HCT116 (cell line): Measurements from ENCODE around the gene CRACR2A. TPM values are rescaled to one million over a fixed set of nuclear protein-coding genes. Genes with fewer than 3 reads are reported as not detected.

ENCODE experiments used
- ATAC-seq: fragments of 200-7000 bp; cut with Tn5 transposase; 2 replicates; pipeline ENCODE4 v1.9.1; 2020; ENCODE audit warnings: mild to moderate bottlenecking, moderate library complexity
- BruUV-seq: library from RNA; stranded (reverse); fragments of 400-500 nt; replicated peaks from 2 replicates; lab custom pipeline; 2021; lab: Mats Ljungman, UMichigan
- CTCF ChIA-PET: fragments of 300-600 bp; sonication (Branson Sonifier 250); formaldehyde crosslinking; loops from one replicate; lab custom pipeline; 2021; ENCODE audit warnings: antibody characterized with exemption; lab: Charles Lee
- POLR2A ChIA-PET: fragments of 300-600, 350-600 bp; sonication (Branson Sonifier 250); formaldehyde crosslinking; loops from one replicate; lab custom pipeline; 2021; ENCODE audit warnings: antibody characterized with exemption; lab: Charles Lee
- RAD21 ChIA-PET, 2 experiments: fragments of 300-600 bp; sonication (Branson Sonifier 250); formaldehyde crosslinking; loops; one replicate each; lab custom pipeline; 2023; ENCODE audit warnings: low total read pairs in 2 of 2; ENCODE audit not compliant: uncharacterized antibody in 2 of 2, unreplicated experiment in 2 of 2, low non-redundant PET in 1 of 2; lab: Charles Lee
- DNase-seq: peaks from one replicate; pipeline ENCODE4 v3.0.0-alpha.2; 2010; ENCODE audit warnings: low read depth, low spot score
- H2AFZ ChIP-seq: fragments of 200-600 bp; shearing (Covaris generic), sonication (generic); 2 replicates; pipeline ENCODE4 v1.6.1; 2017; ENCODE audit warnings: low read depth, mixed run types, mixed read lengths, antibody characterized with exemption, low read length; ENCODE audit not compliant: poor library complexity, severe bottlenecking
- H3K27ac ChIP-seq: 2 replicates; pipeline ENCODE4 v1.5.1; 2012; ENCODE audit warnings: low read depth, low read length
- H3K27me3 ChIP-seq: fragments of 200-600 bp; sonication (generic); 2 replicates; pipeline ENCODE4 v1.6.1; 2016; ENCODE audit warnings: mixed run types, low read length, mixed read lengths; ENCODE audit not compliant: insufficient read depth
- H3K36me3 ChIP-seq, 2 experiments: fragments of 200-500 bp in 1 of 2; fragments of 200-600 bp in 1 of 2; sonication (Bioruptor generic) in 1 of 2; sonication (generic) in 1 of 2; 2 replicates each; pipeline versions ENCODE4 v1.5.1 to v1.6.1; 2014 to 2016; ENCODE audit warnings: low read length in 2 of 2, inconsistent platforms in 1 of 2, mixed read lengths in 1 of 2, mixed run types in 1 of 2; ENCODE audit not compliant: insufficient read depth in 2 of 2, control insufficient read depth in 1 of 2
- H3K4me1 ChIP-seq, 2 experiments: fragments of 200-600 bp in 1 of 2; sonication (generic) in 1 of 2; 2 replicates each; pipeline versions ENCODE4 v1.5.1 to v1.6.1; 2012 to 2017; ENCODE audit warnings: low read length in 2 of 2, inconsistent platforms in 1 of 2, mild to moderate bottlenecking in 1 of 2, mixed read lengths in 1 of 2, mixed run types in 1 of 2, moderate library complexity in 1 of 2; ENCODE audit not compliant: insufficient read depth in 2 of 2, control insufficient read depth in 1 of 2
- H3K4me2 ChIP-seq: fragments of 200-600 bp; sonication (generic); 2 replicates; pipeline ENCODE4 v1.6.1; 2017; ENCODE audit warnings: mixed run types, low read length, mixed read lengths
- H3K4me3 ChIP-seq, 2 experiments: fragments of 200-600 bp in 1 of 2; sonication (generic) in 1 of 2; replicated peaks in 1 of 2; 2 replicates each; pipeline ENCODE4 v1.5.1; 2011 to 2016; ENCODE audit warnings: low read length in 2 of 2, control low read depth in 1 of 2, low read depth in 1 of 2, mild to moderate bottlenecking in 1 of 2, mixed read lengths in 1 of 2, mixed run types in 1 of 2
- H3K79me2 ChIP-seq: fragments of 200-600 bp; sonication (generic); 2 replicates; pipeline ENCODE4 v1.6.1; 2017; ENCODE audit warnings: mild to moderate bottlenecking, mixed run types, low read length, moderate library complexity, mixed read lengths; ENCODE audit not compliant: insufficient read depth
- H3K9ac ChIP-seq: fragments of 200-600 bp; sonication (generic); 2 replicates; pipeline ENCODE4 v1.6.1; 2016; ENCODE audit warnings: low read length, mixed read lengths
- H3K9me2 ChIP-seq: fragments of 200-600 bp; sonication (generic), shearing (Covaris generic); 2 replicates; pipeline ENCODE4 v1.6.1; 2017; ENCODE audit warnings: mixed run types, mild to moderate bottlenecking, moderate library complexity; ENCODE audit not compliant: insufficient read depth
- H3K9me3 ChIP-seq, 2 experiments: fragments of 200-500 bp in 1 of 2; fragments of 200-600 bp in 1 of 2; sonication (Bioruptor generic) in 1 of 2; sonication (generic) in 1 of 2; 2 replicates each; pipeline ENCODE4 v1.6.1; 2014 to 2017; ENCODE audit warnings: low read length in 2 of 2, mixed read lengths in 2 of 2, inconsistent platforms in 1 of 2, low read depth in 1 of 2, mild to moderate bottlenecking in 1 of 2, mixed run types in 1 of 2, moderate library complexity in 1 of 2; ENCODE audit not compliant: control insufficient read depth in 1 of 2, insufficient read depth in 1 of 2
- H4K20me1 ChIP-seq: fragments of 200-600 bp; sonication (generic), shearing (Covaris generic); 2 replicates; pipeline ENCODE4 v1.6.1; 2017; ENCODE audit warnings: mixed run types, mild to moderate bottlenecking, moderate library complexity; ENCODE audit not compliant: insufficient read depth
- CBX3 ChIP-seq: IDR thresholded peaks from 2 replicates; pipeline ENCODE4 v1.6.1; 2012; ENCODE audit warnings: low read depth
- CTCF ChIP-seq, 3 experiments: fragments of 200-600 bp in 1 of 3; sonication (generic) in 1 of 3; IDR thresholded peaks in 2 of 3; conservative IDR thresholded peaks in 1 of 3; 2 replicates each; pipeline ENCODE4 v1.5.1; 2012 to 2017; ENCODE audit warnings: low read depth in 2 of 3, low read length in 2 of 3, antibody characterized with exemption in 1 of 3, borderline replicate concordance in 1 of 3, control low read depth in 1 of 3, mild to moderate bottlenecking in 1 of 3, mixed read lengths in 1 of 3, mixed run types in 1 of 3, moderate library complexity in 1 of 3; ENCODE audit not compliant: insufficient read depth in 1 of 3
- JUND ChIP-seq: IDR thresholded peaks from 2 replicates; pipeline ENCODE4 v1.6.1; 2012
- MAX ChIP-seq: IDR thresholded peaks from 2 replicates; pipeline ENCODE4 v1.6.1; 2012
- RAD21 ChIP-seq: IDR thresholded peaks from 2 replicates; pipeline ENCODE4 v1.6.1; 2012; ENCODE audit warnings: low read depth, mild to moderate bottlenecking
- SP1 ChIP-seq: IDR thresholded peaks from 2 replicates; pipeline ENCODE4 v1.6.1; 2012; ENCODE audit warnings: low read depth
- TCF7L2 ChIP-seq: IDR thresholded peaks from 2 replicates; pipeline ENCODE4 v1.7.0; 2011; ENCODE audit warnings: borderline replicate concordance, inconsistent platforms; ENCODE audit not compliant: insufficient read depth, insufficient read length; ENCODE audit errors: extremely low read depth
- YY1 ChIP-seq: IDR thresholded peaks from 2 replicates; pipeline ENCODE4 v1.6.1; 2011; ENCODE audit warnings: low read length, low read depth, moderate library complexity, mild to moderate bottlenecking; ENCODE audit not compliant: insufficient replicate concordance; ENCODE audit errors: extremely low read depth
- ZBTB33 ChIP-seq: IDR thresholded peaks from 2 replicates; pipeline ENCODE4 v1.6.1; 2011; ENCODE audit warnings: mild to moderate bottlenecking, low read length, moderate library complexity; ENCODE audit not compliant: insufficient replicate concordance; ENCODE audit errors: extremely low read depth
- ZNF274 ChIP-seq: fragments of 200-500 bp; sonication (Bioruptor generic); IDR thresholded peaks from 2 replicates; pipeline ENCODE4 v1.6.1; 2014; ENCODE audit warnings: mild to moderate bottlenecking, low read depth, low read length, inconsistent platforms
- intact Hi-C: fragments of 100-400 bp; cut with micrococcal nuclease; formaldehyde crosslinking; loops from 2 replicates; pipeline ENCODE4 v1.10.0; 2022
- total RNA-seq: library from RNA; stranded (reverse); gene quantifications from one replicate; pipeline ENCODE4 v1.2.1, GENCODE V29; 2021; ENCODE audit not compliant: unreplicated experiment

CRACR2A gene
- total RNA-seq, 1 experiment from 2014 or later, result 18.4 TPM

GRCh38 chr12:3595721-3596120 lies 157.2 kb downstream of the CRACR2A start:
- Histone ChIP-seq H4K20me1 (no peaks in the 10 kb centered on the region), H3K79me2 (no peaks in the 10 kb centered on the region), H3K4me3 (no peak overlapping the region), H3K9ac (no peak overlapping the region), H2AFZ (no peak overlapping the region), H3K27me3 (peaks cover 13% of the 10 kb centered on the region; the same call in 1 of the 2 replicates), H3K9me2 (no peaks in the 10 kb centered on the region), H3K4me2 (no peak overlapping the region), H3K27ac (no peak overlapping the region), H3K9me3 (no peaks in the 10 kb centered on the region), H3K36me3 (no peaks in the 10 kb centered on the region), H3K4me1 (no peaks in the 10 kb centered on the region)
- POLR2A ChIA-PET, result no interaction called here
- BruUV-seq, result no TSS peak
- CTCF ChIA-PET, result no interaction called here
- no peak for TF ChIP-seq MAX
- TF ChIP-seq ZBTB33, result no peak
- no peak for TF ChIP-seq JUND
- no peak for TF ChIP-seq ZNF274
- TF ChIP-seq TCF7L2, result no peak
- TF ChIP-seq CTCF (IDR thresholded peaks at IDR 0.05 in 2 of 3, conservative IDR thresholded peaks at IDR 0.05 in 1 of 3; ENCODE audit: borderline replicate concordance in 1 of 3, insufficient read depth in 1 of 3, low read depth in 2 of 3, low read length in 2 of 3), result no peak
- no peak for TF ChIP-seq YY1
- TF ChIP-seq RAD21, result no peak
- TF ChIP-seq SP1, result no peak
- TF ChIP-seq CBX3, result no peak
- RAD21 ChIA-PET, result no interaction called here
- no peak for DNase-seq
- intact Hi-C loops, result no loop called here
- ATAC-seq, result no peak
